K562 (cell line): ENCODE measurements around the gene C17orf113. TPM values are rescaled to one million over a fixed set of nuclear protein-coding genes. Genes with fewer than 3 reads are reported as not detected.

Experiments
- ATF7 ChIP-seq: fragments of 450-650 bp; IDR thresholded peaks from 2 replicates; pipeline ENCODE4 v1.7.1; 2014; ENCODE audit warnings: mild to moderate bottlenecking, moderate library complexity
- CBX3 ChIP-seq, 2 experiments: IDR thresholded peaks; 1 replicate in 1 of 2; 2 replicates in 1 of 2; pipeline ENCODE4 v1.6.1; 2012; ENCODE audit warnings: inconsistent platforms in 2 of 2, low read length in 2 of 2, borderline replicate concordance in 1 of 2, control low read depth in 1 of 2
- CXXC5 ChIP-seq: fragments of 250-450 bp; sonication (Bioruptor Pico); IDR thresholded peaks from 2 replicates; pipeline ENCODE4 v1.8.0; 2022; ENCODE audit warnings: inconsistent platforms, mild to moderate bottlenecking, moderate library complexity
- GTF2A2 ChIP-seq: IDR thresholded peaks from 2 replicates; pipeline ENCODE4 v1.6.1; 2016; ENCODE audit warnings: mild to moderate bottlenecking, missing genetic modification characterization, missing compliant biosample characterization
- HMGXB4 ChIP-seq: sonication (generic); formaldehyde crosslinking; IDR thresholded peaks from 2 replicates; pipeline ENCODE4 v1.8.1; 2023; ENCODE audit warnings: mild to moderate bottlenecking, missing genetic modification reagents
- IRF9 ChIP-seq: fragments of 450-650 bp; IDR thresholded peaks from 2 replicates; pipeline ENCODE4 v1.6.1; 2016; ENCODE audit warnings: missing biosample characterization, missing genetic modification characterization
- KDM5B ChIP-seq: fragments of 200-600 bp; sonication (generic); IDR thresholded peaks from 2 replicates; pipeline ENCODE4 v1.6.1; 2012; ENCODE audit warnings: low read depth, mild to moderate bottlenecking, moderate library complexity, low read length, control low read depth, inconsistent platforms; ENCODE audit not compliant: insufficient replicate concordance
- MEF2A ChIP-seq: IDR thresholded peaks from 2 replicates; pipeline ENCODE4 v1.6.1; 2011; ENCODE audit warnings: low read depth, mild to moderate bottlenecking, low read length, moderate library complexity; ENCODE audit not compliant: control insufficient read depth
- MLX ChIP-seq, 2 experiments: fragments of 450-650 bp in 1 of 2; sonication (generic) in 1 of 2; formaldehyde crosslinking; conservative IDR thresholded peaks; 2 replicates each; pipeline versions ENCODE4 v1.4.0 to v1.8.1; 2020 to 2022; ENCODE audit warnings: mild to moderate bottlenecking in 1 of 2, missing genetic modification reagents in 1 of 2
- MYC ChIP-seq, 2 experiments: fragments of 250-450 bp in 1 of 2; sonication (Bioruptor Pico) in 1 of 2; IDR thresholded peaks; 2 replicates each; pipeline versions ENCODE4 v1.5.1 to v1.6.1; 2012 to 2021; ENCODE audit warnings: low read depth in 2 of 2, borderline replicate concordance in 1 of 2, improper control_type of control experiment in 1 of 2, low read length in 1 of 2, mild to moderate bottlenecking in 1 of 2, moderate library complexity in 1 of 2
- POLR2AphosphoS5 ChIP-seq: IDR thresholded peaks from 2 replicates; pipeline ENCODE4 v1.6.1; 2011; ENCODE audit warnings: mild to moderate bottlenecking, low read depth, low read length, moderate library complexity; ENCODE audit not compliant: control insufficient read depth, insufficient read depth
- ZNF407 ChIP-seq: fragments of 450-650 bp; IDR thresholded peaks from 2 replicates; pipeline ENCODE4 v1.6.1; 2016; ENCODE audit warnings: low read depth
- ZNF785 ChIP-seq: fragments of 250-450 bp; sonication (Bioruptor Pico); IDR thresholded peaks from 2 replicates; pipeline ENCODE4 v1.4.0; 2020; ENCODE audit warnings: mild to moderate bottlenecking
- ZSCAN29 ChIP-seq: fragments of 450-650 bp; IDR thresholded peaks from 2 replicates; pipeline ENCODE4 v1.6.1; 2017
- polyA plus RNA-seq, 8 experiments: library from polyadenylated mRNA; depleted of rRNA in 4 of 8; stranded (reverse) in 5 of 8; unstranded in 3 of 8; fragments of >200 nt; fragmentation: Nextera tagmentation in 2 of 8; fragmentation: Illumina TruSeq in 1 of 8; extraction: Ambion mirVana in 2 of 8; extraction: Trizol in 1 of 8; gene quantifications; 2 replicates each; pipeline versions ENCODE4 v1.2.1 to v1.2.3, GENCODE V29; 2011 to 2014; ENCODE audit warnings: inconsistent platforms in 1 of 8, missing spikeins in 1 of 8
- total RNA-seq, 7 experiments: library from RNA; depleted of rRNA in 6 of 7; stranded (reverse); fragments of >200 nt in 6 of 7; fragmentation: Illumina TruSeq in 2 of 7; extraction: Trizol in 2 of 7; gene quantifications; 2 replicates each; pipeline versions ENCODE4 v1.2.1 to v1.2.3, GENCODE V29; 2011 to 2021; ENCODE audit warnings: low replicate concordance in 1 of 7

C17orf113 gene
- total and polyA plus RNA-seq, 9 of the 15 experiments (the other 6 are each of a cell fraction or from before 2014, with no cell fraction given), result 0.10 to 1.2 (median 0.31) TPM

GRCh38 chr17:42019509-42020404, 30.6 kb downstream of the C17orf113 start, which contains the start of gene NKIRAS2 (continued):
- TF ChIP-seq ZNF407 (no peak), CXXC5 (peak; percentile 78), ZNF785 (CRISPR knock-in tag) (no peak), GTF2A2 (no peak), MYC (IDR thresholded peaks at IDR 0.05; ENCODE audit: low read depth, low read length) (peak; percentile 72), MYC (CRISPR knock-in tag; IDR thresholded peaks at IDR 0.05; ENCODE audit: borderline replicate concordance, low read depth) (no peak), ZSCAN29 (no peak), KDM5B (peak; percentile 61), MLX (CRISPR knock-in tag; conservative IDR thresholded peaks at IDR 0.05) (no peak), ATF7 (peak; percentile 72), HMGXB4 (CRISPR knock-in tag) (no peak; the same call in 1 of the 2 replicates), CBX3 (IDR thresholded peaks at IDR 0.05; ENCODE audit: borderline replicate concordance in 1 of 2, low read length in 2 of 2) (peak in 1 of 2 experiments; percentile 78; a peak in 1 of 3 replicates), IRF9 (no peak), MEF2A (no peak), POLR2AphosphoS5 (peak; percentile 53; the same call in 1 of the 2 replicates)
